Measurements from ENCODE around the gene SAE1. TPM values are rescaled to one million over a fixed set of nuclear protein-coding genes. Genes with fewer than 3 reads are reported as not detected.
"Not testable (repeated sequence)": the region's sequence is repeated elsewhere in the genome, so short reads cannot be mapped to it uniquely, and the experiment has no call there.

SAE1 gene
- total and polyA plus RNA-seq, 7 donors, result 50.5 to 191 (median 109) TPM

- WGBS, 2 donors, result 74 to 83% methylated on average over 31 of the region's 31 CpGs
- Histone ChIP-seq H3K4me1 (peaks cover 0 to 74% (median 55%) of the 10 kb centered on the region in 4 donors), H3K4me3 (no peak overlapping the region), H3K36me3 (peaks cover 0 to 19% (median 7%) of the 10 kb centered on the region in 4 donors), H3K27ac (peak overlapping the region; percentile 3 to 49 (median 26)), H3K27me3 (no peaks in the 10 kb centered on the region), H3K9me3 (no peaks in the 10 kb centered on the region)
- no peak for TF ChIP-seq POLR2A (IDR thresholded peaks at IDR 0.05)
- TF ChIP-seq, protein P1, sequence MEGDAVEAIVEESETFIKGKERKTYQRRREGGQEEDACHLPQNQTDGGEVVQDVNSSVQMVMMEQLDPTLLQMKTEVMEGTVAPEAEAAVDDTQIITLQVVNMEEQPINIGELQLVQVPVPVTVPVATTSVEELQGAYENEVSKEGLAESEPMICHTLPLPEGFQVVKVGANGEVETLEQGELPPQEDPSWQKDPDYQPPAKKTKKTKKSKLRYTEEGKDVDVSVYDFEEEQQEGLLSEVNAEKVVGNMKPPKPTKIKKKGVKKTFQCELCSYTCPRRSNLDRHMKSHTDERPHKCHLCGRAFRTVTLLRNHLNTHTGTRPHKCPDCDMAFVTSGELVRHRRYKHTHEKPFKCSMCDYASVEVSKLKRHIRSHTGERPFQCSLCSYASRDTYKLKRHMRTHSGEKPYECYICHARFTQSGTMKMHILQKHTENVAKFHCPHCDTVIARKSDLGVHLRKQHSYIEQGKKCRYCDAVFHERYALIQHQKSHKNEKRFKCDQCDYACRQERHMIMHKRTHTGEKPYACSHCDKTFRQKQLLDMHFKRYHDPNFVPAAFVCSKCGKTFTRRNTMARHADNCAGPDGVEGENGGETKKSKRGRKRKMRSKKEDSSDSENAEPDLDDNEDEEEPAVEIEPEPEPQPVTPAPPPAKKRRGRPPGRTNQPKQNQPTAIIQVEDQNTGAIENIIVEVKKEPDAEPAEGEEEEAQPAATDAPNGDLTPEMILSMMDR (IDR thresholded peaks at IDR 0.05), result no peak
- intact Hi-C loops (cut with DNase I), result no loop called here
- DNase-seq, result no peak
These were observed 33.0 kb upstream of the SAE1 start for GRCh38 chr19:47097396-47098201.

- DNase-seq, result no peak
- no peak overlapping the region for H3K4me3 ChIP-seq
- no peak overlapping the region for H3K27ac ChIP-seq
- no peaks in the 10 kb centered on the region for H3K27me3 ChIP-seq
- intact Hi-C loops (cut with DNase I), result no loop called here
- H3K36me3 ChIP-seq, result peaks cover 0 to 11% (median 7%) of the 10 kb centered on the region in 4 donors
- 94% methylated on average over 6 of the region's 6 CpGs for WGBS, 2 donors
- H3K4me1 ChIP-seq, result peaks cover 0 to 73% (median 60%) of the 10 kb centered on the region in 4 donors
- TF ChIP-seq EP300 (IDR thresholded peaks at IDR 0.05) (no peak), POLR2AphosphoS5 (IDR thresholded peaks at IDR 0.05) (no peak), POLR2A (IDR thresholded peaks at IDR 0.05) (no peak)
- TF ChIP-seq, protein P1 (IDR thresholded peaks at IDR 0.05), result no peak
- H3K9me3 ChIP-seq, result no peaks in the 10 kb centered on the region
These were observed 32.0 kb upstream of the SAE1 start for GRCh38 chr19:47098608-47099007.

DNA sequence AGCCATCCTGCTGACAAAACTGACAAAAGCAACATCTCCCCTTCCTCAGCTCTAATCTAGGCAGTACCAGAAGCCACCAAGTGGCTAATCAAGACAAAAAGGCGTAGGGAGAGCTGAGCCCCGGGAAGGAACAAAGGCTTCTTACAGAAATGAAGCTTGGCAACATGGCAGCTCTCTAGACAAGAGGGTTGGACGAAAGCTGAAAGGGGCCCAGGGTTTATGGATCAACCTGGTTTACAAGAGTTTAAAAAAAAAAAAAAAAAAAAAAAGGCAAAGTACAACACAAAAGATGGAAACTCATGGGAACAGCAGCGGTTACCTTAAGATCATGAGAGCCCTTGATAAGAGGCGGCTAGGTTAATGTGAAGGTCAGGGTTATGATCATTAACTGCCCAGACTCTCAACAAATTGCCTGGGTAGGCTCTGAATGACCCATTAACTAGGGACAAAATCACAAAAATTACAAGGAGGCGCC, 31.0 kb upstream of the SAE1 start:
- no peak for DNase-seq
- intact Hi-C loops (cut with DNase I), result no loop called here
- Histone ChIP-seq H3K36me3 (peaks cover 0 to under 1% (median 0%) of the 10 kb centered on the region in 4 donors), H3K4me3 (no peak overlapping the region), H3K4me1 (peaks cover 0 to 73% (median 60%) of the 10 kb centered on the region in 4 donors), H3K27ac (no peak overlapping the region), H3K9me3 (no peaks in the 10 kb centered on the region), H3K27me3 (no peaks in the 10 kb centered on the region)
- TF ChIP-seq, protein P1 (IDR thresholded peaks at IDR 0.05), result no peak
- no peak for TF ChIP-seq POLR2AphosphoS5 (IDR thresholded peaks at IDR 0.05)
- no peak for TF ChIP-seq POLR2A (IDR thresholded peaks at IDR 0.05)
- no peak for TF ChIP-seq EP300 (IDR thresholded peaks at IDR 0.05)
- 83 to 93% methylated on average over 6 of the region's 6 CpGs for WGBS, 2 donors

- H3K27me3 ChIP-seq, result no peaks in the 10 kb centered on the region
- WGBS, 2 donors, result 97 to 98% methylated on average over 5 of the region's 5 CpGs
- no peaks in the 10 kb centered on the region for H3K9me3 ChIP-seq
- H3K4me3 ChIP-seq, result no peak overlapping the region
- peaks cover 0 to 73% (median 61%) of the 10 kb centered on the region in 4 donors for H3K4me1 ChIP-seq
- intact Hi-C loops (cut with DNase I), result no loop called here
- H3K27ac ChIP-seq, result no peak overlapping the region
- DNase-seq, result no peak
- no peak for TF ChIP-seq EP300 (IDR thresholded peaks at IDR 0.05)
- TF ChIP-seq, protein P1 (IDR thresholded peaks at IDR 0.05), result no peak
- no peak for TF ChIP-seq POLR2AphosphoS5 (IDR thresholded peaks at IDR 0.05)
- no peak for TF ChIP-seq POLR2A (IDR thresholded peaks at IDR 0.05)
- no peaks in the 10 kb centered on the region for H3K36me3 ChIP-seq
These were observed 30.3 kb upstream of the SAE1 start for GRCh38 chr19:47100290-47100689.

DNA sequence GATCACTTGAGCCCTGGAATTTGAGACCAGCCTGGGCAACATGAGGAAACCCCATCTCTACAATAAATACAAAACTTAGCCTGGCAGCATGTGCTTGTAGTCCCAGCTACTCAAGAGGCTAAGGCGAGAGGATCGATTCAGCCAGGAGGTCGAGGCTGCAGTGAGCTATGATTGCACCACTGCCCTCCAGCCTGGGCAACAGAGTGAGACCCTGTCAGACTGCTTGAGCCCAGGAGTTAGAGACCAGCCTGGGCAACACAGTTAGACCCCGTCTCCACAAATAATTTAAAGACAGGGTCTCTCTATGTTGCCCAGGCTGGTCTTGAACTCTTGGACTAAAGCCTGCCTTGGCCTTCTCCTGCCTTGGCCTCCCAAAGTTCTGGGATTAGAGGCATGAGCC, 29.5 kb upstream of the SAE1 start:
- H3K27me3 ChIP-seq; H3K27ac ChIP-seq; DNase-seq; H3K9me3 ChIP-seq; H3K4me3 ChIP-seq; intact Hi-C loops (cut with DNase I); H3K36me3 ChIP-seq: not testable (repeated sequence)
- 96 to 97% methylated on average over 4 of the region's 4 CpGs for WGBS, 2 donors
- peaks cover 0 to 73% (median 59%) of the 10 kb centered on the region in 4 donors for H3K4me1 ChIP-seq
